Peyer's patch (tissue), 4 donors: Measurements from ENCODE around the gene HPCAL1. TPM values are rescaled to one million over a fixed set of nuclear protein-coding genes. Genes with fewer than 3 reads are reported as not detected.

Experiments used
- DNase-seq, 3 donors: peaks; one replicate each; pipeline ENCODE4 v3.0.0-alpha.2; 2017 to 2019
- H3K27ac ChIP-seq, 4 donors: fragments of 200-600 bp; sonication (generic); one replicate each; pipeline ENCODE4 v1.5.1; 2016 to 2019
- H3K27me3 ChIP-seq, 2 donors: fragments of 200-600 bp; sonication (generic); one replicate each; pipeline ENCODE4 v1.5.1; 2019
- H3K36me3 ChIP-seq, 3 donors: fragments of 200-600 bp; sonication (generic); one replicate each; pipeline ENCODE4 v1.5.1; 2016 to 2019
- H3K4me1 ChIP-seq, 4 donors: fragments of 200-600 bp; sonication (generic); one replicate each; pipeline ENCODE4 v1.5.1; 2016 to 2019
- H3K4me3 ChIP-seq, 4 donors: fragments of 200-600 bp; sonication (generic); 1 replicate in 3 of 4; 2 replicates in 1 of 4; pipeline ENCODE4 v1.5.1; 2016 to 2019; ENCODE audit warnings: mild to moderate bottlenecking in 1 of 4
- H3K9me3 ChIP-seq, 4 donors: fragments of 200-600 bp; sonication (generic); one replicate each; pipeline ENCODE4 v1.5.1; 2016 to 2019; ENCODE audit warnings: mild to moderate bottlenecking in 1 of 4
- CTCF ChIP-seq, 6 experiments: fragments of 450-650 bp in 4 of 6; fragments of 200-600 bp in 2 of 6; sonication (generic) in 1 of 6; IDR thresholded peaks; one replicate each; pipeline ENCODE4 v1.5.1; 2017 to 2019; ENCODE audit warnings: antibody characterized with exemption in 6 of 6, mild to moderate bottlenecking in 3 of 6, moderate library complexity in 1 of 6
- POLR2A ChIP-seq, 2 donors: fragments of 450-650 bp; IDR thresholded peaks; one replicate each; pipeline ENCODE4 v1.5.1; 2017; ENCODE audit warnings: antibody characterized with exemption in 2 of 2, mild to moderate bottlenecking in 2 of 2, moderate library complexity in 2 of 2
- total RNA-seq, 4 donors: library from RNA; depleted of rRNA; stranded (reverse); fragments of >200 nt; gene quantifications; one replicate each; pipeline ENCODE4 v1.1.0, GENCODE V29; 2016

The HPCAL1 gene
- total RNA-seq, 4 donors from 2014 or later, result 123 to 270 (median 156) TPM

- Histone ChIP-seq H3K9me3 (no peaks in the 10 kb centered on the region), H3K27me3 (no peaks in the 10 kb centered on the region), H3K27ac (no peak overlapping the region), H3K4me1 (peaks cover 0 to 19% (median 2%) of the 10 kb centered on the region in 4 donors), H3K4me3 (no peak overlapping the region), H3K36me3 (no peaks in the 10 kb centered on the region)
- peak in 1 of 3 donors; percentile 42 for DNase-seq
- TF ChIP-seq CTCF (IDR thresholded peaks at IDR 0.05) (no peak), POLR2A (IDR thresholded peaks at IDR 0.05) (no peak)
Observed at GRCh38 chr2:10256031-10256514, 46.6 kb upstream of the HPCAL1 start.

GRCh38 chr2:10256515-10257031 lies 46.1 kb upstream of the HPCAL1 start:
- Histone ChIP-seq H3K27me3 (no peaks in the 10 kb centered on the region), H3K36me3 (no peaks in the 10 kb centered on the region), H3K9me3 (no peaks in the 10 kb centered on the region), H3K4me1 (peaks cover 0 to 23% (median 2%) of the 10 kb centered on the region in 4 donors), H3K4me3 (no peak overlapping the region), H3K27ac (no peak overlapping the region)
- no peak for TF ChIP-seq CTCF (IDR thresholded peaks at IDR 0.05)
- TF ChIP-seq POLR2A (IDR thresholded peaks at IDR 0.05), result no peak
- no peak for DNase-seq

- peak in 2 of 3 donors; percentile 22 to 37 for DNase-seq
- H3K27me3 ChIP-seq, result no peaks in the 10 kb centered on the region
- H3K9me3 ChIP-seq, result no peaks in the 10 kb centered on the region
- peaks cover 0 to 23% (median 2%) of the 10 kb centered on the region in 4 donors for H3K4me1 ChIP-seq
- no peaks in the 10 kb centered on the region for H3K36me3 ChIP-seq
- no peak overlapping the region for H3K27ac ChIP-seq
- TF ChIP-seq CTCF (IDR thresholded peaks at IDR 0.05) (no peak), POLR2A (IDR thresholded peaks at IDR 0.05) (no peak)
- no peak overlapping the region for H3K4me3 ChIP-seq
Observed at GRCh38 chr2:10257036-10257435, 45.7 kb upstream of the HPCAL1 start.

GRCh38 chr2:10257500-10258147 lies 45.1 kb upstream of the HPCAL1 start:
- DNase-seq, result peak in 1 of 3 donors; percentile 22
- Histone ChIP-seq H3K4me3 (no peak overlapping the region), H3K36me3 (no peaks in the 10 kb centered on the region), H3K27me3 (no peaks in the 10 kb centered on the region), H3K27ac (no peak overlapping the region), H3K9me3 (no peaks in the 10 kb centered on the region), H3K4me1 (peaks cover 0 to 23% (median 2%) of the 10 kb centered on the region in 4 donors)
- no peak for TF ChIP-seq CTCF (IDR thresholded peaks at IDR 0.05)
- no peak for TF ChIP-seq POLR2A (IDR thresholded peaks at IDR 0.05)

GRCh38 chr2:10258326-10258725 lies 44.4 kb upstream of the HPCAL1 start:
- no peaks in the 10 kb centered on the region for H3K36me3 ChIP-seq
- no peaks in the 10 kb centered on the region for H3K9me3 ChIP-seq
- peaks cover 0 to 23% (median 2%) of the 10 kb centered on the region in 4 donors for H3K4me1 ChIP-seq
- TF ChIP-seq CTCF (IDR thresholded peaks at IDR 0.05) (no peak), POLR2A (IDR thresholded peaks at IDR 0.05) (no peak)
- H3K4me3 ChIP-seq, result no peak overlapping the region
- H3K27ac ChIP-seq, result no peak overlapping the region
- no peaks in the 10 kb centered on the region for H3K27me3 ChIP-seq
- peak in 1 of 3 donors; percentile 16 for DNase-seq
